NT2/D1 (cell line): ENCODE measurements around the gene GAS7.

ENCODE experiments used
- SUZ12 ChIP-seq: IDR thresholded peaks from 2 replicates; pipeline ENCODE4 v1.6.1; 2011; ENCODE audit not compliant: insufficient read length, insufficient read depth; ENCODE audit errors: extremely low read depth
- YY1 ChIP-seq: IDR thresholded peaks from 2 replicates; pipeline ENCODE4 v1.6.1; 2011; ENCODE audit not compliant: insufficient read length, insufficient read depth
- ZNF274 ChIP-seq: IDR thresholded peaks from 2 replicates; pipeline ENCODE4 v1.6.1; 2011; ENCODE audit warnings: mild to moderate bottlenecking, low read depth, low read length

GRCh38 chr17:10117581-10118001 is 80.8 kb downstream of the GAS7 start:
- no peak for TF ChIP-seq YY1
- TF ChIP-seq ZNF274: no peak
- TF ChIP-seq SUZ12: no peak
